K562 (cell line): Measurements from ENCODE around the gene KLK5. TPM values are rescaled to one million over a fixed set of nuclear protein-coding genes. Genes with fewer than 3 reads are reported as not detected.

Source experiments
- CXXC5 ChIP-seq: fragments of 250-450 bp; sonication (Bioruptor Pico); IDR thresholded peaks from 2 replicates; pipeline ENCODE4 v1.8.0; 2022; ENCODE audit warnings: inconsistent platforms, mild to moderate bottlenecking, moderate library complexity
- DDX20 ChIP-seq: fragments of 450-650 bp; IDR thresholded peaks from 2 replicates; pipeline ENCODE4 v1.6.1; 2016; ENCODE audit warnings: missing genetic modification characterization, low read depth, mild to moderate bottlenecking, missing compliant biosample characterization, moderate library complexity
- E2F1 ChIP-seq: sonication (generic); formaldehyde crosslinking; IDR thresholded peaks from 2 replicates; pipeline ENCODE4 v1.8.1; 2023; ENCODE audit warnings: mild to moderate bottlenecking, missing genetic modification reagents, moderate library complexity
- ESRRA ChIP-seq: fragments of 450-650 bp; IDR thresholded peaks from 2 replicates; pipeline ENCODE4 v1.6.1; 2014; ENCODE audit warnings: low read depth, mild to moderate bottlenecking, moderate library complexity, borderline replicate concordance
- FOXK2 ChIP-seq, 2 experiments: fragments of 450-650 bp; IDR thresholded peaks in 1 of 2; conservative IDR thresholded peaks in 1 of 2; 2 replicates each; pipeline ENCODE4 v1.6.1; 2016; ENCODE audit warnings: low read depth in 2 of 2, mild to moderate bottlenecking in 1 of 2
- HNRNPLL ChIP-seq: fragments of 200-400 bp; formaldehyde crosslinking; IDR thresholded peaks from 2 replicates; pipeline ENCODE4 v1.6.1; 2017; ENCODE audit warnings: low read length, low read depth, mild to moderate bottlenecking; ENCODE audit not compliant: poor library complexity, severe bottlenecking
- KLF6 ChIP-seq: fragments of 250-450 bp; sonication (Bioruptor Pico); IDR thresholded peaks from 2 replicates; pipeline ENCODE4 v1.4.0; 2020; ENCODE audit warnings: mild to moderate bottlenecking, moderate library complexity, borderline replicate concordance
- NR2C1 ChIP-seq, 2 experiments: fragments of 450-650 bp; IDR thresholded peaks; 2 replicates each; pipeline ENCODE4 v1.6.1; 2017; ENCODE audit warnings: mild to moderate bottlenecking in 2 of 2, antibody characterized with exemption in 1 of 2, inconsistent platforms in 1 of 2, missing compliant biosample characterization in 1 of 2, missing genetic modification characterization in 1 of 2
- PTBP1 ChIP-seq: fragments of 200-400 bp; formaldehyde crosslinking; IDR thresholded peaks from 2 replicates; pipeline ENCODE4 v1.6.1; 2017; ENCODE audit warnings: low read depth, low read length
- RFX1 ChIP-seq: fragments of 450-650 bp; IDR thresholded peaks from 2 replicates; pipeline ENCODE4 v1.6.1; 2016; ENCODE audit warnings: mild to moderate bottlenecking, moderate library complexity
- ZNF431 ChIP-seq: sonication (generic); formaldehyde crosslinking; IDR thresholded peaks from 2 replicates; pipeline ENCODE4 v1.8.0; 2022; ENCODE audit warnings: mild to moderate bottlenecking, missing genetic modification reagents
- ZNF561 ChIP-seq: fragments of 450-650 bp; formaldehyde crosslinking; conservative IDR thresholded peaks from 2 replicates; pipeline ENCODE4 v1.4.0; 2020; ENCODE audit warnings: mild to moderate bottlenecking, moderate library complexity
- polyA plus RNA-seq, 8 experiments: library from polyadenylated mRNA; depleted of rRNA in 4 of 8; stranded (reverse) in 5 of 8; unstranded in 3 of 8; fragments of >200 nt; fragmentation: Nextera tagmentation in 2 of 8; fragmentation: Illumina TruSeq in 1 of 8; extraction: Ambion mirVana in 2 of 8; extraction: Trizol in 1 of 8; gene quantifications; 2 replicates each; pipeline versions ENCODE4 v1.2.1 to v1.2.3, GENCODE V29; 2011 to 2014; ENCODE audit warnings: inconsistent platforms in 1 of 8, missing spikeins in 1 of 8
- total RNA-seq, 7 experiments: library from RNA; depleted of rRNA in 6 of 7; stranded (reverse); fragments of >200 nt in 6 of 7; fragmentation: Illumina TruSeq in 2 of 7; extraction: Trizol in 2 of 7; gene quantifications; 2 replicates each; pipeline versions ENCODE4 v1.2.1 to v1.2.3, GENCODE V29; 2011 to 2021; ENCODE audit warnings: low replicate concordance in 1 of 7
- TF ChIP-seq, protein P1 (sequence below), 2 experiments: fragments of 250-450 bp in 1 of 2; fragments of 450-650 bp in 1 of 2; sonication (Bioruptor Pico) in 1 of 2; IDR thresholded peaks; 2 replicates each; pipeline versions ENCODE4 v1.6.1 to v1.8.0; 2016 to 2021; ENCODE audit warnings: mild to moderate bottlenecking in 2 of 2, moderate library complexity in 2 of 2, missing compliant biosample characterization in 1 of 2, missing genetic modification characterization in 1 of 2
- TF ChIP-seq, protein P2 (sequence below), 2 experiments: fragments of 450-650 bp in 1 of 2; sonication (generic) in 1 of 2; formaldehyde crosslinking in 1 of 2; IDR thresholded peaks; 2 replicates each; pipeline versions ENCODE4 v1.7.1 to v1.9.0; 2016 to 2022; ENCODE audit warnings: inconsistent platforms in 1 of 2, mild to moderate bottlenecking in 1 of 2, missing genetic modification reagents in 1 of 2

Gene KLK5
- total and polyA plus RNA-seq, 9 of the 15 experiments (the other 6 are each of a cell fraction or from before 2014, with no cell fraction given): not detected

GRCh38 chr19:50899569-50899968, 53.3 kb downstream of the KLK5 start (continued):
- TF ChIP-seq ZNF431 (CRISPR knock-in tag) (no peak), KLF6 (no peak), E2F1 (CRISPR knock-in tag) (no peak), CXXC5 (CRISPR knock-in tag) (no peak), ZNF561 (CRISPR knock-in tag) (no peak), PTBP1 (no peak), FOXK2 (conservative IDR thresholded peaks at IDR 0.05 in 1 of 2, IDR thresholded peaks at IDR 0.05 in 1 of 2; ENCODE audit: low read depth in 2 of 2) (no peak), ESRRA (0 out of 2 replicates have a peak, but pooled peaks have one; percentile 28), HNRNPLL (no peak), NR2C1 (IDR thresholded peaks at IDR 0.05) (peak; percentile 97), NR2C1 (tag; IDR thresholded peaks at IDR 0.05) (peak; percentile 99), RFX1 (peak; percentile 65), DDX20 (tag) (peak; percentile 78; the same call in 1 of the 2 replicates)
- TF ChIP-seq, protein P1, sequence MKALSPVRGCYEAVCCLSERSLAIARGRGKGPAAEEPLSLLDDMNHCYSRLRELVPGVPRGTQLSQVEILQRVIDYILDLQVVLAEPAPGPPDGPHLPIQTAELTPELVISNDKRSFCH (CRISPR knock-in tag; IDR thresholded peaks at IDR 0.05): no peak
- TF ChIP-seq, protein P1 (tag; IDR thresholded peaks at IDR 0.05): peak; percentile 55; the same call in 1 of the 2 replicates
- TF ChIP-seq, protein P2, sequence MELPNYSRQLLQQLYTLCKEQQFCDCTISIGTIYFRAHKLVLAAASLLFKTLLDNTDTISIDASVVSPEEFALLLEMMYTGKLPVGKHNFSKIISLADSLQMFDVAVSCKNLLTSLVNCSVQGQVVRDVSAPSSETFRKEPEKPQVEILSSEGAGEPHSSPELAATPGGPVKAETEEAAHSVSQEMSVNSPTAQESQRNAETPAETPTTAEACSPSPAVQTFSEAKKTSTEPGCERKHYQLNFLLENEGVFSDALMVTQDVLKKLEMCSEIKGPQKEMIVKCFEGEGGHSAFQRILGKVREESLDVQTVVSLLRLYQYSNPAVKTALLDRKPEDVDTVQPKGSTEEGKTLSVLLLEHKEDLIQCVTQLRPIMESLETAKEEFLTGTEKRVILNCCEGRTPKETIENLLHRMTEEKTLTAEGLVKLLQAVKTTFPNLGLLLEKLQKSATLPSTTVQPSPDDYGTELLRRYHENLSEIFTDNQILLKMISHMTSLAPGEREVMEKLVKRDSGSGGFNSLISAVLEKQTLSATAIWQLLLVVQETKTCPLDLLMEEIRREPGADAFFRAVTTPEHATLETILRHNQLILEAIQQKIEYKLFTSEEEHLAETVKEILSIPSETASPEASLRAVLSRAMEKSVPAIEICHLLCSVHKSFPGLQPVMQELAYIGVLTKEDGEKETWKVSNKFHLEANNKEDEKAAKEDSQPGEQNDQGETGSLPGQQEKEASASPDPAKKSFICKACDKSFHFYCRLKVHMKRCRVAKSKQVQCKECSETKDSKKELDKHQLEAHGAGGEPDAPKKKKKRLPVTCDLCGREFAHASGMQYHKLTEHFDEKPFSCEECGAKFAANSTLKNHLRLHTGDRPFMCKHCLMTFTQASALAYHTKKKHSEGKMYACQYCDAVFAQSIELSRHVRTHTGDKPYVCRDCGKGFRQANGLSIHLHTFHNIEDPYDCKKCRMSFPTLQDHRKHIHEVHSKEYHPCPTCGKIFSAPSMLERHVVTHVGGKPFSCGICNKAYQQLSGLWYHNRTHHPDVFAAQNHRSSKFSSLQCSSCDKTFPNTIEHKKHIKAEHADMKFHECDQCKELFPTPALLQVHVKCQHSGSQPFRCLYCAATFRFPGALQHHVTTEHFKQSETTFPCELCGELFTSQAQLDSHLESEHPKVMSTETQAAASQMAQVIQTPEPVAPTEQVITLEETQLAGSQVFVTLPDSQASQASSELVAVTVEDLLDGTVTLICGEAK (IDR thresholded peaks at IDR 0.05): peak; percentile 94
- TF ChIP-seq, protein P2 (CRISPR knock-in tag; IDR thresholded peaks at IDR 0.05): no peak
